ENCODE results near the gene CD63. TPM values are rescaled to one million over a fixed set of nuclear protein-coding genes. Genes with fewer than 3 reads are reported as not detected.

CD63 gene
- total RNA-seq, 4 donors from 2014 or later: 427 to 723 (median 581) TPM

DNA sequence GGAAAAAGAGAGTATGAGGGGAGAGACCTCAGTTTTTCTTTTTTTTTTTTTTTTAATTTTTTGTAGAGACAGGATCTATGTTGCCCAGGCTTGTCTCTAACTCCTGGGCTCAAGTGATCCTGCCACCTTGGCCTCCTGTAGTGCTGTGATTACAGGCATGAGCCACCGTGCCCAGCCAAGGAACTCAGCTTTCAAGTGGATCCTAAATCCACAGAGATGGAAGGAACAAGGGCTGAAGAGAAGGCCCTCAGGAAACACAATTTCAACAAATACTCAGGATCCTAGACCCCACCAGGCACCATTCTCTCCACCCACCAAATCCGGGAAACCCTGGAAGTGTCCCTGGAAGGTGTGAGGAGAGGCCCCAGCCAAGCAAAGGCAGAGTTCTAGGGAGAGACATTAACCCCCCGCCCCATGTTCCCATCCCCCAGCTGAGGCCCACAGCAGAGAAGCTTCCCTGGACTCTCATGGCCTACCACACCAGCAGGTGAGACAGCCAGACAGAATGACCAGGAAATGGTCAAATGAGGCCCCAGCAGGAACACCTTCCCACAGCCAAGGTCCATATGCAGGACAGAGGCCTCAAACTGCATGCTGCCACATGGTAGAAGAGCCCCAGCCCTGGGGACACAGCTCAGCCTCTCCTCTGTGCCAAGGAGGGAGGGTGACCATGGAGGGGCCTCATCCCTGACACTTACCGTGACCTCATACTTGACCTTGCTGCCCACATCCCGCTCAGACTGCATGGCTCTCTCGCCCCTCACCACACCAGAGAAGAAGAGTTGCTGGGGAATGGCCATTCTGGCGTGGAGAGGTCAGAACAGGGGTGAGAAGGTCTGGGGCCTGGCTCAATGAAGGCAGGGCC lies 35.3 kb downstream of the CD63 start:
- intact Hi-C loops (cut with DNase I; ENCODE audit: low total_unique reads): no loop called here
- H3K4me1 ChIP-seq: no peaks in the 10 kb centered on the region
- H3K4me3 ChIP-seq: no peak overlapping the region
- H3K9me3 ChIP-seq: no peaks in the 10 kb centered on the region
- WGBS, 2 donors (ENCODE audit: low coverage in 1 of 2): 94% methylated on average over 7 of the region's 7 CpGs; no CpG with 5 or more reads in 1 of the 2 donors
- no peaks in the 10 kb centered on the region for H3K36me3 ChIP-seq
- no peak overlapping the region for H3K27ac ChIP-seq
- no peak for TF ChIP-seq EP300 (IDR thresholded peaks at IDR 0.05; ENCODE audit: low read depth)
- TF ChIP-seq, protein P1, sequence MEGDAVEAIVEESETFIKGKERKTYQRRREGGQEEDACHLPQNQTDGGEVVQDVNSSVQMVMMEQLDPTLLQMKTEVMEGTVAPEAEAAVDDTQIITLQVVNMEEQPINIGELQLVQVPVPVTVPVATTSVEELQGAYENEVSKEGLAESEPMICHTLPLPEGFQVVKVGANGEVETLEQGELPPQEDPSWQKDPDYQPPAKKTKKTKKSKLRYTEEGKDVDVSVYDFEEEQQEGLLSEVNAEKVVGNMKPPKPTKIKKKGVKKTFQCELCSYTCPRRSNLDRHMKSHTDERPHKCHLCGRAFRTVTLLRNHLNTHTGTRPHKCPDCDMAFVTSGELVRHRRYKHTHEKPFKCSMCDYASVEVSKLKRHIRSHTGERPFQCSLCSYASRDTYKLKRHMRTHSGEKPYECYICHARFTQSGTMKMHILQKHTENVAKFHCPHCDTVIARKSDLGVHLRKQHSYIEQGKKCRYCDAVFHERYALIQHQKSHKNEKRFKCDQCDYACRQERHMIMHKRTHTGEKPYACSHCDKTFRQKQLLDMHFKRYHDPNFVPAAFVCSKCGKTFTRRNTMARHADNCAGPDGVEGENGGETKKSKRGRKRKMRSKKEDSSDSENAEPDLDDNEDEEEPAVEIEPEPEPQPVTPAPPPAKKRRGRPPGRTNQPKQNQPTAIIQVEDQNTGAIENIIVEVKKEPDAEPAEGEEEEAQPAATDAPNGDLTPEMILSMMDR (IDR thresholded peaks at IDR 0.05): no peak
- no peak for TF ChIP-seq POLR2A (IDR thresholded peaks at IDR 0.05)
- no peak for TF ChIP-seq POLR2AphosphoS5 (IDR thresholded peaks at IDR 0.05)
- H3K27me3 ChIP-seq: no peaks in the 10 kb centered on the region
- in situ Hi-C loops (cut with MboI; ENCODE audit: low pct_ligation_motif_present in 1 of 4, low pct_unique_long_range_greater_than_20kb in 1 of 4, low sequenced_read_pairs in 3 of 4): no loop called here
- DNase-seq: no peak

DNA sequence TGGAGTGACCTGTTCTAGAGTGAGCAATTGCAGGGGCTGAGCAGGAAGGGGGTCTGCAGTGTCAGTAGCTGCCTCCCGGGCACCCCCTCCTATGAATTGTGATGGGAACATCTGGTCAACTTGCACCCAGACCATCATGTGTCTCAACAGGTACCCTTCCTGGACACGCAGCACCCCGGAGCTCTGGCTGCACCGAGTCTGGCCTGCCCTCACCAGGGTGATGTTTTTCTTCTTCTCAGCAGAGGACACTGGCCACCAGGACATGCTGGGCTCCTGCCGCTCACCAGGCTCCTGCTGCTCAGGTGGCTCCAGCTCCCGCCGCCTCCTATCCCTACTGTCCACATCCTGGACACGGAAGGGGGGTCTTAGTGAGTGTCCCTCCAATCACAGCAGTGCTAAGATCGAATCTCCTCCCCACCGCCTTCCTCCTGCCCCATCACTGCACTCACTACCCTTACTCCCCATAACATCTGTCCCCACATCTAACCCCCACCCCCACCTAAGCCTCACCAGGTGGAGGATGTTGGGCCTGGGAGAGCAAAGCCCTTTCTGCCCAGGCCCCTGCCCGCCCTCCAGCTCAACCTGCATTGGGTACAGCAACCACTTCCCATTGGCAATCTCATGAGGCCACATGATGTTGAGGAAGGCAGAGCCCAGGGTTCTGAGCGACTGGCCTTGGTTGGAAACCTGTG lies 36.0 kb downstream of the CD63 start:
- no peak overlapping the region for H3K4me3 ChIP-seq
- H3K36me3 ChIP-seq: no peaks in the 10 kb centered on the region
- TF ChIP-seq EP300 (IDR thresholded peaks at IDR 0.05; ENCODE audit: low read depth) (no peak), POLR2AphosphoS5 (IDR thresholded peaks at IDR 0.05) (no peak), POLR2A (IDR thresholded peaks at IDR 0.05) (no peak)
- TF ChIP-seq, protein P1 (IDR thresholded peaks at IDR 0.05): no peak
- in situ Hi-C loops (cut with MboI; ENCODE audit: low pct_ligation_motif_present in 1 of 4, low pct_unique_long_range_greater_than_20kb in 1 of 4, low sequenced_read_pairs in 3 of 4) (no loop called here), intact Hi-C loops (cut with DNase I; ENCODE audit: low total_unique reads) (no loop called here)
- no peaks in the 10 kb centered on the region for H3K4me1 ChIP-seq
- 75 to 93% methylated on average over 2 to 12 of the region's 12 CpGs for WGBS, 2 donors (ENCODE audit: low coverage in 1 of 2)
- H3K9me3 ChIP-seq: no peaks in the 10 kb centered on the region
- H3K27me3 ChIP-seq: no peaks in the 10 kb centered on the region
- DNase-seq: no peak
- H3K27ac ChIP-seq: no peak overlapping the region

DNA sequence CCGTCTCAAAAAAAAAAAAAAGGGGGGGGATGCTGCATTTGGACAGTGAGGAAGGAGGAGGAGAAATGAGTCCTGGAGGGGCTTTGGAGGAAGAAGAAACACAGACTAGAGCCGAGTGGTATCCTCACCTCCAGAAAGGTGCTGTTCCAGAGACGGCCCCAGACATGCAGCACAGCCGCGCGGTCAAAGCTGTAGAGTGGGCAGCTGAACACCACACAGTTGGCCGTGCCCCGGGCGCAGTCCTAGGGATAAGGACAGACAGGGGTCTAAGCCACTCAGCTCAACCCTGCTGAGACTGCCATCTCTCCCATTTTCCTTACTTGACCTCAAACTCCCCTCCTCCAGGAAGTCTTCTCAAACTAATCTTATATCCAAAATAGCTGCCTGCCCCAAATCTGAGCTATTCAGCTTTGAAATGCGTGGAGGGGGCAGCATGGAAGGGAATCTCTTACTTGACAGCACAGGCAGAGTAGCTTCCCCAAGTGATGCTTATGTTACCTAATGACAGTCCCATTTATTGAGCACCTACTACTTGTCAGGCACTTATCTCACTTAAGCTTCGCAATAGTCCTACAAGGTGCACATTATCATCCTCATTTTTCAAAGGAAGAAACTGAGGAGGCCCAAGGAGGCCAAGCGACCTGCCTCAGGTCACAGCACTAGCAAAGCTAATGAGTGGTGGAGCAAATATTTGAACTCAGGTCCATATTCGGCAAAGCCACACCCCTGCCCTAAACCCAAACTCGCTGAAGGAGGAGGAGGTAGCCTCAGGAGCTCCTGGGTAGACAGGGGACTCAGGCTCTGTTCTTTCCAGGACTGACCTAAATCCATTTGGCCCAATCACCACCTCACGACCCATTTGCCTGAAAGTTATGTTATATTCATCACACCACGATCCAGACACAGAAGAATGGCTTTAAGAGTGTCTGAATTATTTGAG lies 39.8 kb downstream of the CD63 start:
- no peaks in the 10 kb centered on the region for H3K27me3 ChIP-seq
- TF ChIP-seq POLR2AphosphoS5 (IDR thresholded peaks at IDR 0.05): no peak
- TF ChIP-seq, protein P1 (IDR thresholded peaks at IDR 0.05): no peak
- TF ChIP-seq POLR2A (IDR thresholded peaks at IDR 0.05): no peak
- in situ Hi-C loops (cut with MboI; ENCODE audit: low pct_ligation_motif_present in 1 of 4, low pct_unique_long_range_greater_than_20kb in 1 of 4, low sequenced_read_pairs in 3 of 4): no loop called here

DNA sequence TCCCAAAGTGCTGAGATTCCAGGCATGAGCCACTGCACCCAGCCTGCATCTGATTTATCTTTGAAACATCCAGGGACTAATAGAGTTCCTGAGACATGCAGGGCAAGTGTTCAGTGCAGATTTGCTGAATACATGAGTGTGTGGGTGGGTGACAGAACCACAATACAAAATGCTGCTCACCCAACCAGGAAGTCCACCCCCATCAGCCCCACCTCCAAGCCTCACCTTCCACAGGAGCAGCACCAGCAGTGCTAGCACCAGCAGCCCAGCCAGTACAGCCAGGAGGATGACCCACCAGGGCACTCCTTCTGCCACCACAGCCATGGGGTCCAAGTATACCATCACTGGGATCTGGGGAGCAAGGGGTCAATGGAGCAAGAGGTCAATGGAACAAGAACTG lies 41.1 kb downstream of the CD63 start:
- Histone ChIP-seq H3K27ac (no peak overlapping the region), H3K27me3 (no peaks in the 10 kb centered on the region), H3K4me1 (peaks cover 0 to 8% (median 2%) of the 10 kb centered on the region in 4 donors), H3K4me3 (no peak overlapping the region), H3K9me3 (no peaks in the 10 kb centered on the region), H3K36me3 (no peaks in the 10 kb centered on the region)
- in situ Hi-C loops (cut with MboI; ENCODE audit: low pct_ligation_motif_present in 1 of 4, low pct_unique_long_range_greater_than_20kb in 1 of 4, low sequenced_read_pairs in 3 of 4): no loop called here
- intact Hi-C loops (cut with DNase I; ENCODE audit: low total_unique reads): no loop called here
- no peak for DNase-seq
- TF ChIP-seq EP300 (IDR thresholded peaks at IDR 0.05; ENCODE audit: low read depth) (no peak), POLR2A (IDR thresholded peaks at IDR 0.05) (no peak), POLR2AphosphoS5 (IDR thresholded peaks at IDR 0.05) (no peak)
- TF ChIP-seq, protein P1 (IDR thresholded peaks at IDR 0.05): no peak

More for the DNA sequence above, 39.8 kb downstream of the CD63 start:
- no peak for DNase-seq
- WGBS, 2 donors (ENCODE audit: low coverage in 1 of 2): 80 to 100% methylated on average over 2 to 16 of the region's 16 CpGs
- Histone ChIP-seq H3K27ac (no peak overlapping the region), H3K36me3 (no peaks in the 10 kb centered on the region), H3K4me1 (no peaks in the 10 kb centered on the region), H3K9me3 (no peaks in the 10 kb centered on the region), H3K4me3 (no peak overlapping the region)
- intact Hi-C loops (cut with DNase I; ENCODE audit: low total_unique reads): no loop called here

All from transverse colon (tissue), 4 donors.